ENCODE measurements around the gene ANTKMT. TPM values are rescaled to one million over a fixed set of nuclear protein-coding genes. Genes with fewer than 3 reads are reported as not detected.

The ANTKMT gene
- total RNA-seq, 1 donor from 2014 or later = 42.4 TPM

GRCh38 chr16:727291-727977 is 6.5 kb downstream of the ANTKMT start:
- H3K4me3 ChIP-seq (ENCODE audit: low read depth, low read length) = peak overlapping the region; percentile 65
- H3K36me3 ChIP-seq (ENCODE audit: control insufficient read depth, insufficient read depth, low read length) = no peaks in the 10 kb centered on the region
- TF ChIP-seq, protein P1, sequence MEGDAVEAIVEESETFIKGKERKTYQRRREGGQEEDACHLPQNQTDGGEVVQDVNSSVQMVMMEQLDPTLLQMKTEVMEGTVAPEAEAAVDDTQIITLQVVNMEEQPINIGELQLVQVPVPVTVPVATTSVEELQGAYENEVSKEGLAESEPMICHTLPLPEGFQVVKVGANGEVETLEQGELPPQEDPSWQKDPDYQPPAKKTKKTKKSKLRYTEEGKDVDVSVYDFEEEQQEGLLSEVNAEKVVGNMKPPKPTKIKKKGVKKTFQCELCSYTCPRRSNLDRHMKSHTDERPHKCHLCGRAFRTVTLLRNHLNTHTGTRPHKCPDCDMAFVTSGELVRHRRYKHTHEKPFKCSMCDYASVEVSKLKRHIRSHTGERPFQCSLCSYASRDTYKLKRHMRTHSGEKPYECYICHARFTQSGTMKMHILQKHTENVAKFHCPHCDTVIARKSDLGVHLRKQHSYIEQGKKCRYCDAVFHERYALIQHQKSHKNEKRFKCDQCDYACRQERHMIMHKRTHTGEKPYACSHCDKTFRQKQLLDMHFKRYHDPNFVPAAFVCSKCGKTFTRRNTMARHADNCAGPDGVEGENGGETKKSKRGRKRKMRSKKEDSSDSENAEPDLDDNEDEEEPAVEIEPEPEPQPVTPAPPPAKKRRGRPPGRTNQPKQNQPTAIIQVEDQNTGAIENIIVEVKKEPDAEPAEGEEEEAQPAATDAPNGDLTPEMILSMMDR (IDR thresholded peaks at IDR 0.05; ENCODE audit: insufficient read depth, low read length, poor library complexity, severe bottlenecking) = no peak
- H3K27me3 ChIP-seq (ENCODE audit: control insufficient read depth, insufficient read depth, low read length) = no peaks in the 10 kb centered on the region
- DNase-seq (ENCODE audit: low read depth) = no peak

- Histone ChIP-seq H3K4me3 (ENCODE audit: low read depth, low read length) (peak overlapping the region; percentile 65), H3K27me3 (ENCODE audit: control insufficient read depth, insufficient read depth, low read length) (no peaks in the 10 kb centered on the region), H3K36me3 (ENCODE audit: control insufficient read depth, insufficient read depth, low read length) (peaks cover under 1% of the 10 kb centered on the region)
- TF ChIP-seq, protein P1 (IDR thresholded peaks at IDR 0.05; ENCODE audit: insufficient read depth, low read length, poor library complexity, severe bottlenecking) = no peak
- DNase-seq (ENCODE audit: low read depth) = no peak
These were observed 7.4 kb downstream of the ANTKMT start for GRCh38 chr16:728131-728889.

DNA sequence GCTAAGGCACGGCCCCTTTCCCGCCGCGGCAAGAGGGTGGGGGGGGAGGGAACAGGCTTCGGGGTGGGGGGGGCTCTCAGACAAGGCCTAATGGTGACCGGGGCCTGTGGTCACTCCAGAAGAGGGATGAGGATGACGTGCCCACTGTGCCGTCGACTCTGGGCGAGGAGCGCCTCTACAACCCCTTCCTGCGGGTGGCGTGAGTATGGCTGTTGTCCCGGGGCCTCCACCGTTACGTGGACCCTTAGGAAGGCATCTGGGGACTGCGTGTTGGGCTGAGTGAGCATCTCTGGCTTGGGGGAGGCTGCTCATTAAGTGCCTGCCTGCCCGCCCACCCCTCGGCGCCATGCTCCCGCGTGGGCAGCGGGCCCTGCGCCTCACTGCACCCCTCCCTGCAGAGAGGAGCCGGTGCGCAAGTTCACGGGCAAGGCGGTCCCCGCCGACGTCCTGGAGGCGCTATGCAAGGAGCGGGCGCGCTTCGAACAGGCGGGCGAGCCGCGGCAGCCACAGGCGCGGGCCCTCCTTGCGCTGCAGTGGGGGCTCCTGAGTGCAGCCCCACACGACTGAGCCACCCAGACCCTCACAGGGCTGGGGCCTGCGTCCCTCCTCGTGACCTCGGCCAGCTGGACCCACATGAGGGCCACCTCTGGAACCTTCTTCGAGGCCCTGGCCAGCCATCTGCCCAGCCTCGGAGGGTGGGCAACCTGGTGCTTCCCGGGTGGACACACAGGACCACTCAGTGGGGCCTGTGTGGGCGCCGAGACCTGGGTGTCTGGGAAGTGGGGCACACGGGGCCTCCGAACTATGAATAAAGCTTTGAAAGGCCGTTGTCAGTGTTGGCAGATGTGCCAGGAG is 8.2 kb downstream of the ANTKMT start:
- H3K4me3 ChIP-seq (ENCODE audit: low read depth, low read length) = no peak overlapping the region
- peaks cover 2% of the 10 kb centered on the region for H3K36me3 ChIP-seq (ENCODE audit: control insufficient read depth, insufficient read depth, low read length)
- no peak for DNase-seq (ENCODE audit: low read depth)
- no peaks in the 10 kb centered on the region for H3K27me3 ChIP-seq (ENCODE audit: control insufficient read depth, insufficient read depth, low read length)
- TF ChIP-seq, protein P1 (IDR thresholded peaks at IDR 0.05; ENCODE audit: insufficient read depth, low read length, poor library complexity, severe bottlenecking) = no peak

DNA sequence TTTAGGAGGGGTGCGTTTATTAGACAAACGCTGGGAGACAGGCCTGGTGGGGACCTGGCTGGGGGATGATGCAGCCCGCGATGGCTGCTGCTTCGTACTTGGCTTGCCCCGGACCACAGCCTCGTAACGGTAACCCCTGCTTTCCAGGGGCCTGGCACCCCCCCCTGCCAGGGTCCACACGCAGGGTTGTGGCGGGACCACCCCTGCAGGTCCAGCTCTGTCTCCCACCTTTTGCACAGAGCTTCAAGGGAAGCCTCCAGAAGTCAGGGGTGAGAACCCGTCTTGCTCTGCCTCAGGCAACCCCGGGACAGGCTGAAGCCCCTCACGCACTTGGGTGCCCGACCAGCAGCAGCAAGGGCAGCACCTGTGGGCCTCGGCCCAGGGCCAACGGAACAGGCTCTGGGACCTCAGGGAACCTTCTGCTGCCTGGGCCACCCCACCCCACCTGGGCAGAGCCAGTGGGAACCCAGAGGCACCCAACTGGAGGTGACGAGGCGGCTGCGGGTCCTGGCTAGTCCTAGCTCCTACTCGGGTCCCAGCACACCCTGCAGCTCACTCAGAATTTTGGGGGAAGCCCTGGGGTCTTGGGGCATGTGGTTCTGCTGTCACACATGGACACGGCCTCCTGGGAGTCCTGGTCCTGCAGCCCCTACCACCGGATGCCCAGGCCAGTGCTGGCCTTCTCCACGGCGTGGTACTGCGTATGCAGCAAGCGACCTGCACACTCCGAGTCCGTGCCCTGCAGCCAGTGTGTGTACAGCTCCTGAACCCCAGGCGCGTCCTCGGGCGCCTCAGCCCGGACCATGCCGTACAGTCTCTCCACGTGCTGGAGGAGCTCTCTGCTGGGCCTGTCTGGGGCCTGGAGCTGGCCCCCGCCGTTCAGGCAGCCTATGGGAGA is 9.1 kb downstream of the ANTKMT start:
- H3K36me3 ChIP-seq (ENCODE audit: control insufficient read depth, insufficient read depth, low read length) = peaks cover 2% of the 10 kb centered on the region
- H3K4me3 ChIP-seq (ENCODE audit: low read depth, low read length) = no peak overlapping the region
- no peak for DNase-seq (ENCODE audit: low read depth)
- TF ChIP-seq, protein P1 (IDR thresholded peaks at IDR 0.05; ENCODE audit: insufficient read depth, low read length, poor library complexity, severe bottlenecking) = no peak
- no peaks in the 10 kb centered on the region for H3K27me3 ChIP-seq (ENCODE audit: control insufficient read depth, insufficient read depth, low read length)
